GM12875 (cell line): ENCODE measurements around the gene GPANK1.

Experiments
- H3K4me3 ChIP-seq: one replicate; pipeline ENCODE4 v1.5.1; 2011; ENCODE audit warnings: low read depth, low read length, control low read depth
- CTCF ChIP-seq: IDR thresholded peaks from 2 replicates; pipeline ENCODE4 v1.5.1; 2011; ENCODE audit warnings: low read depth, mild to moderate bottlenecking, control low read depth, inconsistent platforms, low read length, moderate library complexity, borderline replicate concordance; ENCODE audit not compliant: insufficient read depth

Gene GPANK1

GRCh38 chr6:31690231-31691077 lies 25.7 kb upstream of the GPANK1 start:
- TF ChIP-seq CTCF: no peak
- no peak overlapping the region for H3K4me3 ChIP-seq

GRCh38 chr6:31689249-31690110 lies 24.7 kb upstream of the GPANK1 start:
- no peak overlapping the region for H3K4me3 ChIP-seq
- peak; percentile 49; the same call in 1 of the 2 replicates for TF ChIP-seq CTCF

GRCh38 chr6:31687860-31688693 lies 23.3 kb upstream of the GPANK1 start:
- H3K4me3 ChIP-seq: no peak overlapping the region
- no peak for TF ChIP-seq CTCF

GRCh38 chr6:31687321-31687720 lies 22.5 kb upstream of the GPANK1 start:
- no peak for TF ChIP-seq CTCF
- H3K4me3 ChIP-seq: no peak overlapping the region

DNA sequence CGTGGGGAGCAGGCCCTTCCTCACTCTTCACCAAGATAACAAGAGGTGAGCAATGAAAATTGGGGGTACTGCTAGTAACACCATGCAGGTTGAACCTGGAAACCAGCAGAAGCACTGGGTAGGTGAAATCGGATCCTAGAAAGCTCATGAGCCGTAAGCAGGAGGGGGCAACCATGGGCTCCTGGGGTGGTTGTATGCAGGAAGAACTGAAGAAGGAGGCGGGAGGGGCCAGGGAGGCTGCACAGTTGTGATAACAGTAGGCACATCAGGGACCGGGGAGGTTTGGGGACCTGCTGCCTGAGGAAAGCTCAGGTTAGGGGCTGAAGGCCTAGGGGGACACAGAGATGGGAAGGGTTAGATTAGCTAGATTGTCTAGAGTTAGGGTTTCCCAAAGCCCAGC lies 21.7 kb upstream of the GPANK1 start:
- H3K4me3 ChIP-seq: no peak overlapping the region
- TF ChIP-seq CTCF: no peak

DNA sequence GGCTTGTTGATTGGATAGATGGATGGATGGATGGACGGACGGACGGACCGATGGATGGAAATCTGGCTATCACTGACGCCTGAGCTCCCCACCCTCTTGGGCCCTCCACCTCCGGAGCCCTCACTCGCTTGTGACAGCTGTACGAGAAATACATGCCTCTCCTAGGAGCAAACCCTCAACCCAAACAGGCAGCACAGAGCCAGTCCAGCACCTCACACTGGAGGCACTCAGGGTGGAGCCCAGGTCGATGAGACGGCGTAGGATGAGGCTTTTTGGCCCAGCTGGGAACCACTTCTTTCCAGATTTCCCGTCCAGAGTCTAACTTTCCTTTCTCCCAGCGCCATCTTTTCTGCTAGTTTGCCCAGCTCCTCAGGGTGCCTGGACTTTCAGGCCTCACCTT lies 18.8 kb upstream of the GPANK1 start:
- no peak for TF ChIP-seq CTCF
- no peak overlapping the region for H3K4me3 ChIP-seq
